PC-3 (cell line): Measurements from ENCODE around the gene HDAC8.

Experiments used
- CTCF ChIP-seq: fragments of 300-600 bp; sonication (generic); conservative IDR thresholded peaks from 2 replicates; pipeline ENCODE4 v1.5.1; 2017; ENCODE audit warnings: antibody characterized with exemption, low read depth, mild to moderate bottlenecking, low read length
- EZH2 ChIP-seq: fragments of 300-600 bp; sonication (generic); IDR thresholded peaks from one replicate; pipeline ENCODE4 v1.6.1; 2017; ENCODE audit warnings: antibody characterized with exemption, mild to moderate bottlenecking, low read length; ENCODE audit not compliant: unreplicated experiment
- EZH2phosphoT487 ChIP-seq: fragments of 300-600 bp; sonication (generic); IDR thresholded peaks from 2 replicates; pipeline ENCODE4 v1.6.1; 2018; ENCODE audit warnings: mild to moderate bottlenecking, antibody characterized with exemption, low read length, borderline replicate concordance

GRCh38 chrX:72387247-72387646, 185.4 kb downstream of the HDAC8 start:
- TF ChIP-seq CTCF (no peak), EZH2 (no peak), EZH2phosphoT487 (no peak)
